ENCODE results near the gene SLC15A3.

SLC15A3 gene

GRCh38 chr11:60944490-60945294 is 7.3 kb downstream of the SLC15A3 start:
- DNase-seq: peak in 1 of 2 donors; percentile 14

GRCh38 chr11:60942970-60943565 is 8.9 kb downstream of the SLC15A3 start:
- DNase-seq: no peak

GRCh38 chr11:60942219-60942618 is 9.8 kb downstream of the SLC15A3 start:
- no peak for DNase-seq

GRCh38 chr11:60941371-60942119 is 10.4 kb downstream of the SLC15A3 start:
- DNase-seq: no peak

GRCh38 chr11:60939855-60940254 is 12.1 kb downstream of the SLC15A3 start:
- peak in 1 of 2 donors; percentile 16 for DNase-seq

- DNase-seq: no peak
Observed at GRCh38 chr11:60939301-60939700, 12.7 kb downstream of the SLC15A3 start.

- no peak for DNase-seq
Observed at GRCh38 chr11:60938500-60938899, 13.5 kb downstream of the SLC15A3 start.

GRCh38 chr11:60937811-60938210 is 14.2 kb downstream of the SLC15A3 start:
- no peak for DNase-seq

GRCh38 chr11:60937144-60937527 is 14.8 kb downstream of the SLC15A3 start:
- DNase-seq: no peak

- no peak for DNase-seq
Observed at GRCh38 chr11:60936467-60937143, 15.4 kb downstream of the SLC15A3 start.

- no peak for DNase-seq
Observed at GRCh38 chr11:60935676-60936442, 16.1 kb downstream of the SLC15A3 start.

- DNase-seq: no peak
Observed at GRCh38 chr11:60934790-60935605, 17.0 kb downstream of the SLC15A3 start.

GRCh38 chr11:60934124-60934789 is 17.7 kb downstream of the SLC15A3 start:
- DNase-seq: no peak

GRCh38 chr11:60933416-60934123 is 18.4 kb downstream of the SLC15A3 start:
- no peak for DNase-seq

- no peak for DNase-seq
Observed at GRCh38 chr11:60932605-60933356, 19.2 kb downstream of the SLC15A3 start.

- peak in 1 of 2 donors; percentile 61 for DNase-seq
Observed at GRCh38 chr11:60931917-60932316, 20.1 kb downstream of the SLC15A3 start.

GRCh38 chr11:60930394-60930793 is 21.6 kb downstream of the SLC15A3 start:
- no peak for DNase-seq

- no peak for DNase-seq
Observed at GRCh38 chr11:60929764-60930163, 22.2 kb downstream of the SLC15A3 start.

- no peak for DNase-seq
Observed at GRCh38 chr11:60928563-60929001, 23.4 kb downstream of the SLC15A3 start.
